IMR-90 (cell line): Measurements from ENCODE around the gene ZNF488. TPM values are rescaled to one million over a fixed set of nuclear protein-coding genes. Genes with fewer than 3 reads are reported as not detected.

Experiments used
- ATAC-seq: fragments of 200-7000 bp; cut with Tn5 transposase; 2 replicates; pipeline ENCODE4 v1.9.1; 2020; ENCODE audit warnings: low read depth, mild to moderate bottlenecking, moderate library complexity
- BruUV-seq: library from RNA; stranded (reverse); fragments of 400-500 nt; replicated peaks from 2 replicates; lab custom pipeline; 2021; lab: Mats Ljungman, UMichigan
- CTCF ChIA-PET: fragments of 300-600 bp; formaldehyde crosslinking; extraction: SDS; loops from one replicate; lab custom pipeline; 2021; ENCODE audit warnings: antibody characterized with exemption; lab: Yijun Ruan, JAX
- POLR2A ChIA-PET: fragments of 300-600 bp; sonication (Branson Sonifier 250); formaldehyde crosslinking; loops from one replicate; lab custom pipeline; 2022; ENCODE audit warnings: antibody characterized with exemption; ENCODE audit not compliant: unreplicated experiment; lab: Charles Lee
- DNase-seq: peaks from one replicate; pipeline ENCODE4 v3.0.0; 2013
- H2AFZ ChIP-seq: replicated peaks from 2 replicates; pipeline ENCODE3; 2013; ENCODE audit warnings: low read length, mild to moderate bottlenecking; ENCODE audit not compliant: poor library complexity
- H2AK5ac ChIP-seq: 2 replicates; pipeline ENCODE4 v1.6.1; 2013; ENCODE audit warnings: low read depth, low read length, inconsistent platforms
- H2AK9ac ChIP-seq: replicated peaks from 2 replicates; pipeline ENCODE3; 2013; ENCODE audit warnings: mild to moderate bottlenecking, low read depth, low read length, moderate library complexity; ENCODE audit not compliant: poor library complexity
- H2BK120ac ChIP-seq: 2 replicates; pipeline ENCODE4 v1.6.1; 2013; ENCODE audit warnings: low read depth, low read length, inconsistent platforms
- H2BK15ac ChIP-seq: 3 replicates; pipeline ENCODE4 v1.6.1; 2013; ENCODE audit warnings: low read depth, low read length, inconsistent platforms
- H2BK20ac ChIP-seq: 2 replicates; pipeline ENCODE4 v1.6.1; 2013; ENCODE audit warnings: low read depth, mild to moderate bottlenecking, inconsistent platforms, low read length, moderate library complexity
- H2BK5ac ChIP-seq: 2 replicates; pipeline ENCODE4 v1.6.1; 2013; ENCODE audit warnings: mild to moderate bottlenecking, low read depth, low read length, inconsistent platforms; ENCODE audit not compliant: poor library complexity, severe bottlenecking
- H3K14ac ChIP-seq: replicated peaks from 2 replicates; pipeline ENCODE4 v1.6.1; 2013; ENCODE audit warnings: low read depth, low read length, inconsistent platforms
- H3K18ac ChIP-seq: 2 replicates; pipeline ENCODE4 v1.6.1; 2013; ENCODE audit warnings: low read depth, low read length, control low read depth
- H3K23ac ChIP-seq: 2 replicates; pipeline ENCODE4 v1.6.1; 2013; ENCODE audit warnings: low read depth, low read length, inconsistent platforms
- H3K27ac ChIP-seq: 2 replicates; pipeline ENCODE4 v1.5.1; 2013; ENCODE audit warnings: mild to moderate bottlenecking, control low read depth, low read length; ENCODE audit not compliant: insufficient read depth
- H3K27me3 ChIP-seq: 2 replicates; pipeline ENCODE4 v1.6.1; 2013; ENCODE audit warnings: low read length; ENCODE audit not compliant: control insufficient read depth, insufficient read depth
- H3K36me3 ChIP-seq: 2 replicates; pipeline ENCODE4 v1.6.1; 2013; ENCODE audit warnings: low read length, mixed read lengths; ENCODE audit not compliant: control insufficient read depth, insufficient read depth
- H3K4ac ChIP-seq: 2 replicates; pipeline ENCODE4 v1.6.1; 2013; ENCODE audit warnings: low read depth, low read length, inconsistent platforms
- H3K4me1 ChIP-seq: 2 replicates; pipeline ENCODE4 v1.6.1; 2013; ENCODE audit warnings: low read length, mixed read lengths; ENCODE audit not compliant: control insufficient read depth, insufficient read depth
- H3K4me2 ChIP-seq: 2 replicates; pipeline ENCODE4 v1.6.1; 2013; ENCODE audit warnings: low read depth, mild to moderate bottlenecking, control low read depth, low read length, moderate library complexity
- H3K4me3 ChIP-seq: 2 replicates; pipeline ENCODE4 v1.5.1; 2013; ENCODE audit warnings: low read depth, mild to moderate bottlenecking, control low read depth, low read length, moderate library complexity; ENCODE audit not compliant: insufficient read depth
- H3K56ac ChIP-seq: 2 replicates; pipeline ENCODE4 v1.6.1; 2013; ENCODE audit warnings: low read length, inconsistent platforms; ENCODE audit not compliant: insufficient read depth; ENCODE audit errors: extremely low read depth
- H3K79me1 ChIP-seq, 2 experiments: 2 replicates each; pipeline ENCODE4 v1.6.1; 2013; ENCODE audit warnings: low read length in 2 of 2, inconsistent platforms in 1 of 2, low read depth in 1 of 2
- H3K9ac ChIP-seq: 2 replicates; pipeline ENCODE4 v1.6.1; 2013; ENCODE audit warnings: low read depth, low read length, control low read depth
- H3K9me1 ChIP-seq: 2 replicates; pipeline ENCODE4 v1.6.1; 2013; ENCODE audit warnings: low read length, inconsistent platforms; ENCODE audit not compliant: insufficient read depth
- H3K9me3 ChIP-seq: 2 replicates; pipeline ENCODE4 v1.6.1; 2013; ENCODE audit warnings: low read length; ENCODE audit not compliant: control insufficient read depth, insufficient read depth
- H4K20me1 ChIP-seq: 2 replicates; pipeline ENCODE4 v1.6.1; 2013; ENCODE audit warnings: low read length, inconsistent platforms; ENCODE audit not compliant: insufficient read depth
- H4K5ac ChIP-seq: 2 replicates; pipeline ENCODE4 v1.6.1; 2013; ENCODE audit warnings: mild to moderate bottlenecking, low read depth, low read length, control low read depth
- H4K8ac ChIP-seq, 2 experiments: 2 replicates each; pipeline ENCODE4 v1.6.1; 2013; ENCODE audit warnings: low read depth in 2 of 2, low read length in 2 of 2, control low read depth in 1 of 2, inconsistent platforms in 1 of 2
- H4K91ac ChIP-seq: 2 replicates; pipeline ENCODE4 v1.6.1; 2013; ENCODE audit warnings: low read depth, low read length, inconsistent platforms; ENCODE audit not compliant: insufficient read depth
- BHLHE40 ChIP-seq: fragments of 150-350 bp; IDR thresholded peaks from 2 replicates; pipeline ENCODE4 v1.6.1; 2016; ENCODE audit warnings: mild to moderate bottlenecking, low read depth, low read length
- CEBPB ChIP-seq: IDR thresholded peaks from 2 replicates; pipeline ENCODE4 v1.6.1; 2012; ENCODE audit warnings: low read depth, low read length, improper control_type of control experiment
- MAFK ChIP-seq: IDR thresholded peaks from 2 replicates; pipeline ENCODE4 v1.6.1; 2012; ENCODE audit warnings: low read depth, low read length, improper control_type of control experiment
- MAZ ChIP-seq: IDR thresholded peaks from 2 replicates; pipeline ENCODE4 v1.6.1; 2012; ENCODE audit warnings: low read depth, mild to moderate bottlenecking, low read length, improper control_type of control experiment, moderate library complexity, borderline replicate concordance
- MXI1 ChIP-seq: IDR thresholded peaks from 2 replicates; pipeline ENCODE4 v1.6.1; 2012; ENCODE audit warnings: low read depth, mild to moderate bottlenecking, low read length, moderate library complexity, borderline replicate concordance
- NFE2L2 ChIP-seq: fragments of 150-350 bp; IDR thresholded peaks from 2 replicates; pipeline ENCODE4 v1.6.1; 2016; ENCODE audit warnings: low read depth, mild to moderate bottlenecking, low read length
- POLR2A ChIP-seq: IDR thresholded peaks from 2 replicates; pipeline ENCODE4 v1.6.1; 2012; ENCODE audit warnings: mild to moderate bottlenecking, low read depth, low read length
- RAD21 ChIP-seq: IDR thresholded peaks from 2 replicates; pipeline ENCODE4 v1.6.1; 2012; ENCODE audit warnings: low read length, improper control_type of control experiment
- RCOR1 ChIP-seq: IDR thresholded peaks from 2 replicates; pipeline ENCODE4 v1.6.1; 2012; ENCODE audit warnings: mild to moderate bottlenecking, low read length, improper control_type of control experiment; ENCODE audit not compliant: insufficient replicate concordance
- RFX5 ChIP-seq: IDR thresholded peaks from 2 replicates; pipeline ENCODE4 v1.8.0; 2012; ENCODE audit warnings: low read depth, mild to moderate bottlenecking, low read length, moderate library complexity
- SMC3 ChIP-seq: fragments of 150-350 bp; IDR thresholded peaks from 2 replicates; pipeline ENCODE4 v1.6.1; 2016; ENCODE audit warnings: low read depth, mild to moderate bottlenecking, antibody characterized with exemption, low read length, moderate library complexity
- WGBS, 2 experiments: methylation state at CpG; one replicate each; pipeline versions ENCODE4 v1.1.5 to v1.1.7; 2013; ENCODE audit warnings: missing lambda C conversion rate in 2 of 2; ENCODE audit not compliant: insufficient read length in 1 of 2; ENCODE audit errors: extremely low coverage in 2 of 2; 5-methylcytosine and 5-hydroxymethylcytosine counted together
- dilution Hi-C: fragments of 300-500 bp; cut with HindIII; formaldehyde crosslinking; loops from one replicate; pipeline ENCODE4 v1.14.3; 2018; ENCODE audit warnings: low sequenced_read_pairs; ENCODE audit not compliant: unreplicated experiment
- in situ Hi-C: fragments of 300-500 bp; cut with MboI; formaldehyde crosslinking; loops from 3 replicates; pipeline ENCODE4 v1.14.3; 2019; ENCODE audit warnings: low sequenced_read_pairs, inconsistent platforms, mixed read lengths
- intact Hi-C: fragments of 100-400 bp; cut with micrococcal nuclease; formaldehyde crosslinking; loops from 2 replicates; pipeline ENCODE4 v1.10.0; 2022
- polyA plus RNA-seq, 3 experiments: library from polyadenylated mRNA; depleted of rRNA; stranded (reverse); fragments of >200 nt; gene quantifications; 2 replicates each; pipeline ENCODE4 v1.2.3, GENCODE V29; 2012; ENCODE audit warnings: low replicate concordance in 1 of 3
- total RNA-seq: library from RNA; depleted of rRNA; stranded (reverse); fragments of >200 nt; gene quantifications from 2 replicates; pipeline ENCODE4 v1.2.3, GENCODE V29; 2012
- TF ChIP-seq, protein P1 (sequence below): conservative IDR thresholded peaks from 2 replicates; pipeline ENCODE4 v1.5.1; 2012; ENCODE audit warnings: mild to moderate bottlenecking, low read depth, low read length, improper control_type of control experiment
- TF ChIP-seq, protein P2 (sequence below): fragments of 150-350 bp; IDR thresholded peaks from 2 replicates; pipeline ENCODE4 v1.6.1; 2016; ENCODE audit warnings: low read depth, mild to moderate bottlenecking, low read length, moderate library complexity, borderline replicate concordance
- TF ChIP-seq, protein P3 (sequence below): fragments of 150-350 bp; IDR thresholded peaks from 2 replicates; pipeline ENCODE4 v1.6.1; 2017; ENCODE audit warnings: mild to moderate bottlenecking, antibody characterized with exemption, low read length, low read depth

The ZNF488 gene
- total and polyA plus RNA-seq, 2 of the 4 experiments (the other 2 are of a cell fraction), result under 0.01 to 0.14 TPM

DNA sequence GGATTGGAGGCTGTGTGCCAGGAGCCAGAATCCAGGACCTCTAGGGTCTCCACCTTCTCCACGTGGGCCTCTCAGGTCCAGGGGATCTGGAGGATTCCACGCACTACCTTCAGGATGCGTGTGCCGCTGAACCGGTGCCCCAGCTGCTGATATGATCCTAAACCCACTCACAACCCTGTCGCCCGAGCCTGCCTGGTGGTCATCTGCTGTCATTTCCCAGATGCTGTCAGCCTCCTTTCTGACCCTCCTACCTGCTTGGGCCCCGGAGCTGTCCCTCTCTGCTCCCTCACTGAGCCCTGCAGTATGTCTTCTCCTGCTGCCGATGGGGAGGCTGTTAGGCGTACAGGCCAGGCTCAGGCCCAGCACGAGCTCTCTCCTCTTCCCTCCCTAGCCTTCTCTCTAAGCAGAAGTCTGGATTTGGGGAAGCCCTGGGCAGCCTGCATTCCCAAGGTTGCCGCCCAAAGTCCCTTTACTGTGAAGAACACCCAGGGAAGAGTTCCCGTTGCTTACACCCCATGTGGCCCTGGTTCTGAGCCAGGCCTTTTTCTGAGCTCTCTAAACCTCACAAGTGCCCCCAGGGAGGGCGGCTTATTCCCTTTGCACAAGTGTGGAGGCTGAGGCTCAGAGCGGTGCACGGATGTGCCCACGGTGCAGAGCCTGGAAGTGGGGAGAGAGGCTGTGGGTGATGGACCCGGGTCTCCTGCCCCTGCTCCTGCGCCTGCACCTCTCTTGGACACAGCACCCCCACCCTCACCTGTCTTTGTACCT lies 30.8 kb upstream of the ZNF488 start:
- 89% methylated on average over 6 of the region's 19 CpGs; no CpG with 5 or more reads in 1 of the 2 experiments for WGBS, 2 experiments
- TF ChIP-seq CEBPB (no peak), RAD21 (no peak), BHLHE40 (no peak), RCOR1 (no peak), POLR2A (no peak), RFX5 (no peak), MXI1 (no peak), MAFK (no peak), NFE2L2 (no peak), MAZ (no peak), SMC3 (no peak)
- TF ChIP-seq, protein P1, sequence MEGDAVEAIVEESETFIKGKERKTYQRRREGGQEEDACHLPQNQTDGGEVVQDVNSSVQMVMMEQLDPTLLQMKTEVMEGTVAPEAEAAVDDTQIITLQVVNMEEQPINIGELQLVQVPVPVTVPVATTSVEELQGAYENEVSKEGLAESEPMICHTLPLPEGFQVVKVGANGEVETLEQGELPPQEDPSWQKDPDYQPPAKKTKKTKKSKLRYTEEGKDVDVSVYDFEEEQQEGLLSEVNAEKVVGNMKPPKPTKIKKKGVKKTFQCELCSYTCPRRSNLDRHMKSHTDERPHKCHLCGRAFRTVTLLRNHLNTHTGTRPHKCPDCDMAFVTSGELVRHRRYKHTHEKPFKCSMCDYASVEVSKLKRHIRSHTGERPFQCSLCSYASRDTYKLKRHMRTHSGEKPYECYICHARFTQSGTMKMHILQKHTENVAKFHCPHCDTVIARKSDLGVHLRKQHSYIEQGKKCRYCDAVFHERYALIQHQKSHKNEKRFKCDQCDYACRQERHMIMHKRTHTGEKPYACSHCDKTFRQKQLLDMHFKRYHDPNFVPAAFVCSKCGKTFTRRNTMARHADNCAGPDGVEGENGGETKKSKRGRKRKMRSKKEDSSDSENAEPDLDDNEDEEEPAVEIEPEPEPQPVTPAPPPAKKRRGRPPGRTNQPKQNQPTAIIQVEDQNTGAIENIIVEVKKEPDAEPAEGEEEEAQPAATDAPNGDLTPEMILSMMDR, result no peak
- TF ChIP-seq, protein P2, sequence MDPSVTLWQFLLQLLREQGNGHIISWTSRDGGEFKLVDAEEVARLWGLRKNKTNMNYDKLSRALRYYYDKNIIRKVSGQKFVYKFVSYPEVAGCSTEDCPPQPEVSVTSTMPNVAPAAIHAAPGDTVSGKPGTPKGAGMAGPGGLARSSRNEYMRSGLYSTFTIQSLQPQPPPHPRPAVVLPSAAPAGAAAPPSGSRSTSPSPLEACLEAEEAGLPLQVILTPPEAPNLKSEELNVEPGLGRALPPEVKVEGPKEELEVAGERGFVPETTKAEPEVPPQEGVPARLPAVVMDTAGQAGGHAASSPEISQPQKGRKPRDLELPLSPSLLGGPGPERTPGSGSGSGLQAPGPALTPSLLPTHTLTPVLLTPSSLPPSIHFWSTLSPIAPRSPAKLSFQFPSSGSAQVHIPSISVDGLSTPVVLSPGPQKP, result no peak
- TF ChIP-seq, protein P3, sequence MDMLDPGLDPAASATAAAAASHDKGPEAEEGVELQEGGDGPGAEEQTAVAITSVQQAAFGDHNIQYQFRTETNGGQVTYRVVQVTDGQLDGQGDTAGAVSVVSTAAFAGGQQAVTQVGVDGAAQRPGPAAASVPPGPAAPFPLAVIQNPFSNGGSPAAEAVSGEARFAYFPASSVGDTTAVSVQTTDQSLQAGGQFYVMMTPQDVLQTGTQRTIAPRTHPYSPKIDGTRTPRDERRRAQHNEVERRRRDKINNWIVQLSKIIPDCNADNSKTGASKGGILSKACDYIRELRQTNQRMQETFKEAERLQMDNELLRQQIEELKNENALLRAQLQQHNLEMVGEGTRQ, result no peak
- H2BK120ac ChIP-seq, result no peak overlapping the region
- no peak overlapping the region for H3K56ac ChIP-seq
- no peak overlapping the region for H4K91ac ChIP-seq
- H3K79me1 ChIP-seq, result no peaks in the 10 kb centered on the region
- no peaks in the 10 kb centered on the region; the same call in 1 of the 2 replicates for H3K9me1 ChIP-seq
- DNase-seq (no peak), ATAC-seq (no peak)
- no peak overlapping the region for H2BK5ac ChIP-seq
- no peaks in the 10 kb centered on the region for H3K36me3 ChIP-seq
- H3K4me1 ChIP-seq, result no peaks in the 10 kb centered on the region
- CTCF ChIA-PET, result no interaction called here
- H2AK9ac ChIP-seq, result no peak overlapping the region
- peaks cover 56% of the 10 kb centered on the region for H3K27me3 ChIP-seq
- intact Hi-C loops (no loop called here), dilution Hi-C loops (no loop called here), in situ Hi-C loops (loop anchor here (25.0 kb wide), 1 partner anchor 878 kb away; no protein-coding TSS in a partner anchor)
- H3K9ac ChIP-seq, result no peak overlapping the region
- no peak overlapping the region for H3K4me3 ChIP-seq
- H2AK5ac ChIP-seq, result no peak overlapping the region
- H3K23ac ChIP-seq, result no peak overlapping the region
- H4K8ac ChIP-seq, result no peak overlapping the region
- no peak overlapping the region for H2BK15ac ChIP-seq
- no peak overlapping the region for H4K5ac ChIP-seq
- H3K9me3 ChIP-seq, result no peaks in the 10 kb centered on the region
- H3K14ac ChIP-seq, result no peak overlapping the region
- H4K20me1 ChIP-seq, result no peaks in the 10 kb centered on the region
- H2BK20ac ChIP-seq, result no peak overlapping the region
- H2AFZ ChIP-seq, result no peak overlapping the region
- no TSS peak for BruUV-seq
- H3K27ac ChIP-seq, result no peak overlapping the region
- H3K4ac ChIP-seq, result no peak overlapping the region
- no peak overlapping the region for H3K18ac ChIP-seq
- POLR2A ChIA-PET, result no interaction called here
- no peak overlapping the region for H3K4me2 ChIP-seq
